DMS 273 treated with DMSO at 0.1 percent for 48 hours (cell line): ENCODE measurements around the gene CENPK.
A peak's percentile ranks its signal among the peaks of the same experiment; 100 is the strongest.
"Not testable (repeated sequence)": the region's sequence is repeated elsewhere in the genome, so short reads cannot be mapped to it uniquely, and the experiment has no call there.

ENCODE experiments used
- DNase-seq: peaks from one replicate; lab custom pipeline; 2025; lab: John Stamatoyannopoulos, UW

The CENPK gene, protein sequence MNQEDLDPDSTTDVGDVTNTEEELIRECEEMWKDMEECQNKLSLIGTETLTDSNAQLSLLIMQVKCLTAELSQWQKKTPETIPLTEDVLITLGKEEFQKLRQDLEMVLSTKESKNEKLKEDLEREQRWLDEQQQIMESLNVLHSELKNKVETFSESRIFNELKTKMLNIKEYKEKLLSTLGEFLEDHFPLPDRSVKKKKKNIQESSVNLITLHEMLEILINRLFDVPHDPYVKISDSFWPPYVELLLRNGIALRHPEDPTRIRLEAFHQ

DNA sequence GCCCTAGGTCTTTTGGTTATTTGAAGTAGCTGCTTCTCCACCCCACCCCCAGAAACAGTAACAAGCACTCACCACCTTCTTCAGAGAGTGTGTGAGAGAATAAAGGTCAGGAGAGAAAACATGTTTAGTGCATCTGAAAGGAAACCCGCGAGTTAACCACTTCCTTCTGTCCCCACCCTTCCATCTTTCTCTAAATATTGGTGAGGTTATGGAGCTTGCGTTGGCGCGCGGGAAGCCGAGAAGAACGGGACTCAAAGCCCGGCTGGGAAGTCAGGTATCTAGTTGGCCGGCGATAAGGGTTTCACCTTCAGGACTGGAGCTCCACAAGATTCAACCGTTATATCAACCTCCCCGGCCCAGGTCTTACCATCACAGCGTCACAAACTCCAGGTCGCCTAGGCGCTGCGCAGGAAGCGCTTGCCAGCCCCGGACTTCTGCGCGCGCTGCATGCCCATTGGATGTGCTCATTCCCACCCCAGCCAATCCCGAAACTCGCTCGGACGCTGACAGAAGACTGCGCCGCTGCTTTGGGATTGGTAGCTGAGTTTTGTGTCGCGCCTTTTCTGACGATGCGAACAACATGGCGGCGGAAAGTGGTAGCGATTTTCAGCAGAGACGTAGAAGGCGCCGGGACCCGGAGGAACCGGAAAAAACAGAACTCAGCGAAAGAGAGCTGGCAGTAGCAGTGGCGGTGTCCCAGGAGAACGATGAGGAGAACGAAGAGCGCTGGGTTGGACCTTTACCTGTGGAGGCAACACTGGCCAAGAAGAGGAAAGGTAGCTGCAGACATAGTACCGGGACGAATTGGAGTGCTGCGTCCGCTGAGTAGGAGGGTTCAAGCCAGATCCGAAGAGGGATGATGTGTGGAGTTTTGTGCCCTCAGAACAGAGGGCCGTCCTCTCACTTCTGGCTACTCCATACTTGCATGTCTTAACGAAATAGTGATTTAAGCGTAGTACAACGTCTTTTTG lies at the start of gene CENPK, which contains the start of gene PPWD1:
Gene CENPK (minus strand): TSS at position 438 of the 971 bp plus-strand sequence. CDS start 8,261 bp downstream, outside the sequence.
Gene PPWD1 (plus strand): TSS at position 566 of the 971 bp plus-strand sequence. CDS start 15 bp downstream, at position 581.
- DNase-seq = peak; percentile 92

DNA sequence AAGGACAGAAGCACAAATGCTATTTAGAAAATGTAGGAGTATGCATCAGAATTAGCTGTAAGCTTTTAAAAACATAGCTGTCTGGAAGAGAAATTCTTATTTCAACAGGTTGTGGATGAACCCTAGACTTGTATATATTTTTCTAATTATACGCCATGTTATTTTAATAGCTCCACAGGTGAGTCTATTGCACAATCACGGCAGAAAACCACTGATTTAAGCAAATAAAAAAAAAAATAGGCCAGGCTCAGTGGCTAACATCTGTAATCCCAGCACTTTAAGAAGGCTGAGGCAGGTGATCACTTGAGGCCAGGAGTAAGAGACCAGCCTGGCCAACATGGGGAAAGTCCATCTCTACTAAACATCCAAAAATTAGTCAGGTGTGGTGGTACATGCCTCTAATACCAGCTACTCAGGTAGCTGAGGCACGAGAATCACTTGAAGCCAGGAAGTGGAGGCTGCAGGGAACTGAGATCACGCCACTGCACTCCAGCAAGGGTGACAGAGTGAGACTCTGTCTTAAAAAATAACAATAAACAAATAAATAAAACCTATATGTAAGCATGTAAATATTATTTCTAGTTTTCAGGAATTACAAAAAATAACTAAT lies 49.4 kb upstream of the CENPK start:
- DNase-seq = no peak

DNA sequence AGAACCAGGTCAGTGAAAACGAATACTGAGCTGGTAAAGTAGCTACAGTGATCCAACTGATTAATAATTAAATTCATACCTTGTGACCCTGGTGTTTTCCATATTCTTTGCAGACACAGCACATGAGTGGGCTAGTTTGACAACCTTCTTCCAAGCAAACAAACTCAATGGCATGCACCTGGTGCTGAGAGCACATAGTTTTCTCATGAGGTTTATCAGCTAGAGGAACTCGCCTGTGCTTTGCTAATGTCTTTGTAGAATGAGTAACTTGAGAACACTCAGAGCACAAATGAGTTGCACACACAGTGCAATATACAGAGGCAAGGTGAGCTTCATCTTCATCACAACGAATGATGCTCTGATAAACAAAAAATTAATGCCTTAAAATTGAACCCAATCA lies 48.6 kb upstream of the CENPK start:
- no peak for DNase-seq

DNA sequence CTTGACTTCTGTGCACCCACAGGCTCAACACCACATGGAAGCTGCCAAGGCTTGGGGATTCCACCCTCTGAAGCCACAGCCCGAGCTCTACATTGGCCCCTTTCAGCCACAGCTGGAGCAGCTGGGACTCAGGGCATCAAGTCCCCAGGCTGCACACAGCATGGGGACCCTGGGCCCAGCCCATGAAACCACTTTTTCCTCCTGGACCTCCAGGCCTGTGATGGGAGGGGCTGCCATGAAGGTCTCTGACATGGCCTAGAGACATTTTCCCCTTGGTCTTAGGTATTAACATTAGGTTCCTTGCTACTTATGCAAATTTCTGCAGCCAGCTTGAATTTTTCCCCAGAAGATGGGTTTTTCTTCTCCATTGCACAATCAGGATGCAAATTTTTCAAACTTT lies 38.8 kb upstream of the CENPK start:
- DNase-seq = not testable (repeated sequence)

DNA sequence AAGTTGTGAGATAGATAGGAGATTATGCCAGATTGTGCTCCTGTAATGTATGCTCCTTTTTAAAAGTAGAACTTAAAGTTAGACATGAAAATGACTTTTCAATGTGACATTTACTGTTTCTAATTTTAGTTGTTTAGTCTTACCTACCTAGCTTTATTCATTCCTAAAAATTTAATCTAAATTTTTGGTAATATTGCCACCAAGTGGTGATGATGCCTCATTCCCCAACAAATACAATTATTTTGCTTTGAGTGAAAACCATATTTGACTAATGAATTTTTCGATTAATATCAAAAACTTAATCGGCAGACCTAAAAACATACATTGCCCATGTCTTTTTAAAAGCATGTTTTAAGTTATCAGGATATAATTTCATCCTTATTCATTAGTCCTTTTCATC lies 25.7 kb upstream of the CENPK start:
- DNase-seq = no peak

DNA sequence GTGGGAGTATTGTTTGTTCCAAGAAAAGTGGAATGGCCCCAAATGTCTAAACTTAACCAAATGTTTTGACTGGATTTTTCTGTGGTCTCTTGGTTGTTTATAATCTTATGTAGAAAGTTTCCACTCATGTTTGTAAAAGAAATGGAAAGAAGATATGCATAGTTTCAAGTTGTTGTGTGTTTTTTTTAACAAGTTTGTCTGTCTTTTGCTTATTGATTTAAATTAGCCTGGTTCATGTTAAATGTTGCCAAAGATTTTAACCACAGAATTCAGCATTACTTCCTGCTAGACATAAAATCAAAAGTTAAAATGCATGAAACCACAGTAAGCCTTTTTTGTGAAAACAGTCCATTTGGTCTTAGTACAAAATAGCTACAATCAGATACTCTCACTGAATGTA lies 14.2 kb upstream of the CENPK start:
- DNase-seq = no peak

DNA sequence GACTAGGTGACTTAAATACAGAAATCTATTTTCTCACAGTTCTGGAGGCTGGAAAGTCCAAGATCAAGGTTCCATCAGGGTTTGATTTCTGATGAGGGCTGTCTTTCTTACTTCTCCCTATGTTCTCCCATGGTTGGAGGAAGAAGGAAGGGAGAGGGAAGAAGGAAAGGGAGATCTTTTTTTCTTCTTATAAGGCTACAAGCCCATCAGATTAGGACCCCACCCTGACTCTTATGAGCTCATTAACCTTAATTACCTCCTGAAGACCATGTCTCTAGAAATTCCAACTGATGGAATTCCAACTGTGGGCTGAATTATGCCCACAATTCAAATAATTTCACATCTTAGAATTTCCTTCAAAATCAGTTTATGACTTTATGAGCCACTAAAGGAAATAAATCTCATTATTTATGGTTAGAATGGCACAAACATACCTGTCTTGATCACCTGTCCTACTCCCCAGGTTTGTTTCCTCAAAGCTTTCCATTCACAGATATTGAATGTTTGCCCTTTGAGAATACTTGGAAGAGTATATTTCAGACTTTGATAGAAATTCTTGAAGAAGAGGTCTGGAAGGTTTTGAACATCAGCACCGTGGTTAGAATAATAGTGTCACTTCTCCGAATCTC lies 7.7 kb upstream of the CENPK start:
- DNase-seq = no peak

DNA sequence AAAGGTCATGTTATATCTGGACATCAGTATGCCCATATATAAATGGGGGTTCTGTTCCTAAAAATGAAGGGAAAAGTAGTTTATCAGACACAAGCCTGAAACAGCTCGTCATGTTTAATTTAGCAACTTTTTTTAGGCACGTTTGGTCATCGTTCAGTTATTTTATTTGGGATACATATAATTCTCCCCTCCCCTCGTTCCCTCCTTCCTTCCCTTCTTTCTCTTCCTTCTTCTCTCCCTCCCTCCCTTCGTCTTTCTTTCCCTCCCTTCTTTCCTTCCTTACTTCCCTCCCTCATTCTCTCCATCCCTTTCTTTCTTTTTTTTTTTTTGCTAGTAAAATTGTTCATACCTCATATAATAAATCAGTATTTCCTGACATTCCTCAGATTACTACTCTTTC lies 3.5 kb upstream of the CENPK start:
- DNase-seq = no peak

DNA sequence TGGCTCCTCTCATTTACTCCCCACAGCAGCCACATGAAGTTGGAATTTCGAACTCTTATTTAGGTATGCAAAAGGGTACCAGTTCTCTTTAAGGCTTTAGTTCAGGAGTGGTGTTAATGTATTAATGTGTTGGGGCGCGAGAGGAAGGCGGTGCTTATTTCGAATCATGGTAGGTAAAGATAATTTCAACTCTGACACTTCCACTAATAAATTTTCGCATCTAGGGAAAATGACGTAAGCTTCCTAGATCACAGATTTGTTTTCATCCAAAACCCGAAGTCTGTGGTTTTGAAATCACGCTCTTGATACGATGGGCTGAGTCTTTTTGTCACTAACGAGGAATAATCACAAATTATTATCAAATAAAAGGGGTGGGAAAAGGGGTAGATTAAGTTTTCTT lies 809 bp upstream of the CENPK start:
- no peak for DNase-seq

DNA sequence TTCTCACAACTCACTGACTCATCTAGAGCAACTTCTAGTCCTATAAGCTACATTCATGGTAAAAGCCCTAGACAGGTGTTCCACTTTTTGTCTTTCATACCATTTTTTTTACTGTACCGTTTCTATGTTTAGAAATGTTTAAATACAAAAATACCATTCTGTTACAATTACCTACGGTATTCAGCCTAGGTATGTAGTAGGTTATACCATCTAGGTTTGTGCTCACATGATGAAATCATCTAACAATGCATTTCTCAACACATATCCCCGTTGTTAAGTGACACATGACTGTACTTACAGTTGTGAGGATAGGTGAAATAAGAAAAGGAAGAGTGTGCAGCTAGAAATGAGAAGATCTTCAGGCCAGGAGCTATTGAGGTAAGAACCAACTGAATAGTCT lies 6.2 kb downstream of the CENPK start:
- DNase-seq = no peak

DNA sequence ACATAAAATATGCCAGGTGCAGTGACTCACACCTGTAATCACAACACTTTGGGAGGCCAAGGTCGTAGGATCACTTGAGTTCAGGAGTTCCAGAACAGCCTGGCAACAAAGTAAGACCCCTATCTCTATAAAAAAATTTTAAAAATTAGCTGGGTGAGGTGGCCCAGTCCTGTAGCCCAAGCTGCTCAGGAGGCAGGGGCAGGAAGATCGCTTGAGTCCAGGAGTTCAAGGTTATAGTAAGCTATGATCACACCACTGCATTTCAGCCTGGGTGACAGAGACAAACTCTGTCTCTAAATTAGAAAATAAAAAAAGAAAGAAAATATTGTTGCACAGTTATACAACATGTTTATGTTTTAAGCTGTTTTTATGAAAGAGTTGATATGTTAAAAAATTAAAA lies 6.8 kb downstream of the CENPK start:
- no peak for DNase-seq

DNA sequence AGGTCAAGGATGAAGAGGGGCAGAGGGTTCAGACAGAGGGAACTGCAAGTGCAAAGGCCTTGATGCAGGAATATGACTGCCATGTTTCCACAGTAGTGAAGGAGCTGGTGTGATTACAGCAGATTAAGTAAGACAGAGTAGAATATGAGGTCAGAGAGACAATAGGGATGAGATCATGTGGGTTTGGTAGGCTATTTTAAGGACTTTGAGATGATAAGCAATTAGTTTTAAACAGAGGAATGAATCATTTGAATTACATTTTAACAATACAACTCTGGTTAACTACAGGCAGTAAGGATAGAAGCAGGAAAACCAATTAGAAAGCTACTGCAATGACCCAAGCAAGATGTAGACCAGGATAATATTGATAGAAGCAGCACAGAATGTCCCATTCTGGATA lies 7.7 kb downstream of the CENPK start:
- no peak for DNase-seq

DNA sequence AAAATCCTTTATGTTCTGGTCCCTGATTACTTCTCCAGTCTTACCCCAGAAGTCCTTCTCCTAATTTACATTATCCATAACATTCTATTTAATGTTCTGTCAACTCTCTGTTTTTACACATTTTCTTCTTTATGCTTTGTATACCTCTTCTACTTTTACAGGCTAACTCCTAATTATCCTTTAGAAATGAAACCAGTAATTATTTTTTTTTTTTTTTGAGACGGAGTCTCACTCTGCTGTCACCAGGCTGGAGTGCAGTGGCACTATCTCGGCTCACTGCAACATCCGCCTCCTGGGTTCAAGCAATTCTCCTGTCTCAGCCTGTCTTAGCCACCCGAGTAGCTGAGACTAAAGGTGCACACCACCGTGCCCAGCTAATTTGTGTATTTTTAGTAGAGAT lies 9.0 kb downstream of the CENPK start:
- DNase-seq = no peak

DNA sequence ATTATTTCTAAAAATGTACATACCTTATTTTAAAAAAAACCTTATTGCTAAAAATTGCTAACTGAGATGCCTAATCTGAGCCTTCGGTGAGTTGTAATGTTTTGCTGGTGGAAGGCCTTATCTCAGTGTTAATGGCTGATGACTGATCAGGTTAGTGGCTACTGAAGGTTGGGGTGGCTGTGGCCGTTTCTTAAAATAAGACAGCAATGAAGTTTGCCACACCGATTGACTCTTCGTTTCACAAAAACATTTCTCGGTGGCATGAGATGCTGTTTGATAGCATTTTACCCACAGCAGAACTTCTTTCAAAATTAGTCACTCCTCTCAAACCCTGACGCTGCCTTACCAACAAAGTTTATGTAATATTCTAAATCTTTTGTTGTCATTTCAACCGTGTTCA lies 14.7 kb downstream of the CENPK start:
- no peak for DNase-seq

DNA sequence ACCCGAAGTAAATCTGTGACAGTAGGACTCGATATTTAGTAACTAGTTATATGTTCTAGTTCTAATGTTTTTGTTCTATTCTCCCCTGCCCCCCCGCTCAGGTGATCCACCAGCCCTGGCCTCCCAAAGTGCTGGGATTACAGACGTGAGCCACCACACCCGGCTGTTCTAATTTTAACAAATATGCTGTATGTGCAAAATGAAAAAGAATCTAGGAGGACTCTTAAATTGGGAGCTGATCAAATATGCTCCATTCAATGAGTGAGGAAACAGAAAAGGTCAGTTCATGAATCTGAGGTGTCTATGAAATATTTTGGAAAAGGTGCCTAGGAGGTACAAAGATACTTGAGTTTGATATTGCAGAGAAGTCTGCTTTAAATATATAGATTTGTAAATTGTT lies 16.8 kb downstream of the CENPK start:
- DNase-seq = no peak

DNA sequence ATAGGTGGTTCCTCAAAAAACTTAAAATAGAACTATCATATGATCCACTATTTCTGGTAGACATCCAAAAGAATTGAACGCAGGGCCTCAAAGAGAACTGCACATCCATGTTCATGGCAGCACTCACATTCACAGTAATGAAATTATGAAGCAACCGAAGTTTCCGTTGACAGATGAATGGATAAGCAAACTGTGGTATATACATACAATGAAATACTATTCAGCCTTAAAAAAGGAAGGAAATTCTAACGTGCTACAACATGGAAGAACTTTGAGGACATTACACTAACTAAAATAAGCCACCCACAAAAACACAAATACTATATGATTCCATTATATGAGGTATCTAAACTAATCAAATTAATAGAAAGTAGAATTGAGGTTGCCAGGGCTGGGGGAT lies 18.5 kb downstream of the CENPK start:
- no peak for DNase-seq

DNA sequence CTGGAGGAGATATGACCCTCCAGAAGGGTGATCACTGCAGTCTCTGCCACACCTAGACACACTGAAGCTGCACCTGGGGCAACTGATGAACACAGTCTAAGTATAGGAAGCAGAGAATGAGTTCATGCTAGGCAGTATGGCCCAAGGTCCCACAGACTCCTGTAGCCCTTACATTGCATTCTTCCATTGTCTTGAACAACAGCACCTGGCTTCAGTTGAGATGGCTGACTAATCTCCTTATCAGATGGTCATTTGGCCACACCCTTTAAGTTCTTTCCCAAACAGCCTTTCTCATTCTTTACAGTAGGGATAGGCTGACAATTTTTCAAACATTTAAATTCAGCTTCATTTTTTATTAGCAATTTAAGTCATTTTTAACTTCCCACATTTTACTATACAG lies 23.1 kb downstream of the CENPK start:
- no peak for DNase-seq

DNA sequence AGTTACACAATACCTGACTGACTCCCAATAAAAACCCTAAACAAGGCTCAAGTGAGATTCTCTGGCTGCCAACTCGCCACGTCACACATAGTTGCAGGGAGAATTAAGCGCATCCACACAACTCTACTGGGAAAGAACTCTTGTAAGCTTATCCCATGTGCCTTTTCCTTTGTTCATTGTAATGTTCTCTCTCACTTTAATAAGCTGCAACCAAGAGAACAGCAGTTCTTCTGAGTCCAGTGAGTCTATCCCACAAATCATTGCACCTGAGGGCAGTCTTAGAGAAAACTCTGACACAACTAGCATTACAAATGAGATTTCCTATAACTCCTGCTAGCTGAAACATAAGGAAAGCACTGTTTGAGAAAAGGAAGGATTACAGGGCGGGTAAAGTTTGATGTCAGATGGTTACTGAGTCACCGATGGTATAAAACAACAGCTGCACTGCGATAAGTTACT lies 27.4 kb downstream of the CENPK start:
- DNase-seq = no peak

DNA sequence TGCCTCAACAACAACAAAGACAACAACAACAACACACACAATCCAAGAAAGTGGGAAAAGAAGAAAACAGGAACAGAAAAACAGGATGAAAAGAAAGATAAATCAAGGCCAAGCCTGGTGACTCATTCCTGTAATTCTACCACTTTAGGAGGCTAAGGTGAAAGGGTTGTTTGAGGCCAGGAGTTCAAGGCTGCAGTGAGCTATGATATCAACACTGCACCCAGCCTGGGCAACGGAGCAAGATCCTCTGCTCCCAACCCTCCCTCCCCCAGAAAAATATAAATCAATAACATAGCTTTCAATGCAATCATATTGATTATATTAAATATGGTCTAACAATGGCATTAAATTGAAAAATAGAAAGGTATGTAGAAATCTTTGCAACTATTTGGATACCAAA lies 32.1 kb downstream of the CENPK start:
- no peak for DNase-seq

DNA sequence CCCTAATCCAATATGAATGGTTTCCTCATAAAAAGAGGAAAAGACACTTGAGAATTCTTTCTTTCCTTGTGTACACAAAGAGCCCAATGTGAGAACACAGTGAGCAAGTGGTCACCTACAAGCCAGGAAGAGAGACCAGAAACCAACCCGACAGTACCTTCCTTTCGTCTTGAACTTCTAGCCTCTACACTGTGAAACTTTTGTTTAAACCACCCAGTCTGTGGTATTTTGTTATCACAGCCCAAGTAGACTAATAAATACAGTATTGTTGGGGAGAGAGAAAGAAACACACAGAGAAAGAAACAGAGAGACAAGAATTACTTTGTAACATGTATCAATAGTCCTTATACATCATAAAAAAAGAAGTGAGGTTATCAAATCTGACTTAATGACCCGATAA lies 37.2 kb downstream of the CENPK start:
- DNase-seq = no peak

DNA sequence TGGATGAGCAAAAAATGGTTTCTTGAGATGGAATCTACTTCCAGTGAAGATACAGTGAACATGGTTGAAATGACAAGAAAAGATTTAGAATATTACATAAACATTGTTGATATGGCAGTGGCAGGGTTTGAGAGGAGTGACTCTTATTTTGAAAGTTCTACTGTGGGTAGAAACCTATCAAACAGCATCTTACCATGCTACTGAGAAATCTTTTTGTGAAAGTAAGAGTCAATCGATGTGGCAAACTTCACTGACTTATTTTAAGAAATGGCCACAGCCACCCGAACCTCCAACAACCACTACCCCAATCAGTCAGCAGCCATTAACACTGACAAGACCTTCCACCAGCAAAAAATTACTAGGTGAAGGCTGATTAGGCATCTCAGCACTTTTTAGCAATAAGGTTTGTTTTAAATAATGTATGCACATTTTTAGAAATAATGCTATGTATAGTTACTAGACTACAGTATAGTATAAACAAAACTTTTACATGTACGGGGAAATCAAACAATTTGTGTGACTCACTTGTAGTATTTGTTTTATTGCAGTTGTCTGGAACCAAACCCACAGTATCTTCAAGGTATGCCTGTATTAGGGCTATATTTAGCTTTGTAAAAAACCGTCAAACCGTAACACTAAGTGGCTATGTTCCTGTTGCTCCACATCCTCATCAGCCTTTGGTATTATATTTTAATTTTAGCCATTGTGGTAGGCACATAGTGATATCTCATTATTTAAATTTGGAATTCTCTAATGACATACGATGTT lies 50.6 kb downstream of the CENPK start:
- DNase-seq = no peak
